Keratinocyte (primary cell): ENCODE measurements around the gene GGACT. TPM values are rescaled to one million over a fixed set of nuclear protein-coding genes. Genes with fewer than 3 reads are reported as not detected.

Experiments
- DNase-seq: peaks from one replicate; pipeline ENCODE4 v3.0.0-alpha.2; 2011; ENCODE audit warnings: low read depth, missing footprints, low spot score
- FAIRE-seq: peaks from 2 replicates; lab custom pipeline; 2011; peaks lifted over from hg19 to GRCh38; lab: Jason Lieb, UNC
- H2AFZ ChIP-seq: 2 replicates; pipeline ENCODE4 v1.6.0; 2012; ENCODE audit warnings: low read length, control low read depth, inconsistent platforms; ENCODE audit not compliant: control insufficient read depth
- H3K27ac ChIP-seq: 2 replicates; pipeline ENCODE4 v1.5.1; 2011; ENCODE audit warnings: low read length; ENCODE audit not compliant: control insufficient read depth, insufficient read depth
- H3K27me3 ChIP-seq: 3 replicates; pipeline ENCODE4 v1.6.0; 2011; ENCODE audit warnings: low read length; ENCODE audit not compliant: control insufficient read depth, insufficient read depth; ENCODE audit errors: extremely low read depth
- H3K36me3 ChIP-seq, 2 experiments: 2 replicates in 1 of 2; 3 replicates in 1 of 2; pipeline ENCODE4 v1.5.1; 2011; ENCODE audit warnings: low read length in 2 of 2, mild to moderate bottlenecking in 1 of 2; ENCODE audit not compliant: control insufficient read depth in 2 of 2, insufficient read depth in 2 of 2; ENCODE audit errors: extremely low read depth in 1 of 2
- H3K4me1 ChIP-seq: 3 replicates; pipeline ENCODE4 v1.5.1; 2011; ENCODE audit warnings: low read length; ENCODE audit not compliant: control insufficient read depth, insufficient read depth; ENCODE audit errors: extremely low read depth
- H3K4me2 ChIP-seq: 3 replicates; pipeline ENCODE4 v1.6.0; 2011; ENCODE audit warnings: low read depth, low read length; ENCODE audit not compliant: control insufficient read depth, insufficient read depth; ENCODE audit errors: extremely low read depth
- H3K4me3 ChIP-seq, 3 experiments: fragments of 200-600 bp in 1 of 3; sonication (generic) in 1 of 3; 2 replicates in 2 of 3; 3 replicates in 1 of 3; pipeline ENCODE4 v1.5.1; 2011 to 2016; ENCODE audit warnings: low read length in 3 of 3, mild to moderate bottlenecking in 3 of 3, control low read depth in 2 of 3, inconsistent platforms in 1 of 3, low read depth in 1 of 3, mixed read lengths in 1 of 3, mixed run types in 1 of 3, moderate library complexity in 1 of 3; ENCODE audit not compliant: control insufficient read depth in 2 of 3, insufficient read depth in 2 of 3; ENCODE audit errors: extremely low read depth in 1 of 3
- H3K79me2 ChIP-seq: 2 replicates; pipeline ENCODE4 v1.6.0; 2012; ENCODE audit warnings: low read length; ENCODE audit not compliant: control insufficient read depth, insufficient read depth
- H3K9ac ChIP-seq: 3 replicates; pipeline ENCODE4 v1.6.0; 2011; ENCODE audit warnings: low read length; ENCODE audit not compliant: control insufficient read depth, insufficient read depth; ENCODE audit errors: extremely low read depth
- H3K9me1 ChIP-seq: 3 replicates; pipeline ENCODE4 v1.6.0; 2011; ENCODE audit warnings: low read length; ENCODE audit not compliant: control insufficient read depth, insufficient read depth; ENCODE audit errors: extremely low read depth
- H3K9me3 ChIP-seq: 2 replicates; pipeline ENCODE4 v1.5.1; 2012; ENCODE audit warnings: low read depth, low read length; ENCODE audit not compliant: control insufficient read depth
- H4K20me1 ChIP-seq: 3 replicates; pipeline ENCODE4 v1.6.0; 2011; ENCODE audit warnings: low read length; ENCODE audit not compliant: control insufficient read depth, insufficient read depth; ENCODE audit errors: extremely low read depth
- EZH2 ChIP-seq: IDR thresholded peaks from one replicate; pipeline ENCODE4 v1.6.1; 2012; ENCODE audit warnings: inconsistent platforms, mild to moderate bottlenecking, low read length, moderate library complexity
- dilution Hi-C: fragments of 300-500 bp; cut with MboI; formaldehyde crosslinking; loops from one replicate; pipeline ENCODE4 v1.7.0; 2020; ENCODE audit warnings: low sequenced_read_pairs; ENCODE audit not compliant: extremely low pct_ligation_motif_present
- polyA plus RNA-seq, 5 experiments: library from polyadenylated mRNA; depleted of rRNA in 3 of 5; stranded (reverse) in 3 of 5; stranded (forward) in 1 of 5; unstranded in 1 of 5; fragments of >200 nt; gene quantifications; 1 replicate in 1 of 5; 2 replicates in 3 of 5; 3 replicates in 1 of 5; pipeline versions ENCODE4 v1.2.1 to v1.2.3, GENCODE V29; 2011 to 2012; ENCODE audit warnings: missing spikeins in 2 of 5, low read depth in 1 of 5, low replicate concordance in 1 of 5
- TF ChIP-seq, protein P1 (sequence below), 3 experiments: IDR thresholded peaks in 1 of 3; conservative IDR thresholded peaks in 1 of 3; optimal IDR thresholded peaks in 1 of 3; 2 replicates in 2 of 3; 3 replicates in 1 of 3; pipeline versions ENCODE3 to v1.5.1; 2011; ENCODE audit warnings: low read length in 3 of 3, mild to moderate bottlenecking in 3 of 3, moderate library complexity in 2 of 3, control low read depth in 1 of 3, inconsistent platforms in 1 of 3; ENCODE audit not compliant: insufficient read depth in 2 of 3; ENCODE audit errors: extremely low read depth in 1 of 3

GGACT gene
- polyA plus RNA-seq, 1 donor (not counting 4 experiments of a cell fraction or from before 2014, with no cell fraction given): 8.2 TPM

DNA sequence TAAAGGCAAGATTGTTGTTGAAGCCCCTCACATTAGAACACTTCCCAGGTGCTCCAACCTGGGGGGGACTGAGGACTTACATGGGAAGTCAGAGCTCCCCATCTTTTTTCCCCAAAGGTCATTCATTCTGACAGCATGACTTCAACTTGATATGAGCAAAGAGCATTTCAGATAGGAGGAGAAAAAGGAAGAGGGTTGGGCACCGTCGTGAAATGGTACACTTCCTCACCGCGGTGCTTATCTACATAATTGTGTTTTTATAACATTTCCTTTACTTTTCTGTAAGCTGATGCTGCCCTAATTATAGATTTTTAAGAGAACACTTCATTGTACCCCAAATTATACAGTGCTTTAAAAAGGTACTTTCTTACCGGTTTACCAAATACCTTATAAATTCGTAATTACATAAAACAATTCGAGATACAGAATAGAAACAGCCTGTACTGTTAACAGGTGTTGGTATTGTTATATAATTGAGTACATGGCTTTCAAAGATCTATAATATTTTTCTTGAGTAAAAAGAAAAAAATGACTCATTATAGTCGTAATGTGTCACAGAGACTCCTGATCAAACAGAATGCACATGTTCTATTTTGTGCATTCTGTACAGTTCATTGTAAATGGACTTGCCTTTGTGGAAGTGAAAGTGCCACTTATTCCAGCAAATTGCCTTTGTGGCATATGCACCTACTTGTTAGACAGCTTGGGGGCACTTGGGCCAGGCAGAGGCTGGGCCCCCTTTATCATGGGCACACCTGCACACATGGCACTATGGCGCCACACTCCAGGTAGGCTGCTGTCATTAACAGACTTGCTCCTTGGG, 81.8 kb downstream of the GGACT start:
- Histone ChIP-seq H4K20me1 (no peaks in the 10 kb centered on the region), H3K79me2 (no peaks in the 10 kb centered on the region), H3K27me3 (no peaks in the 10 kb centered on the region), H3K4me3 (no peak overlapping the region), H3K9ac (no peak overlapping the region), H3K27ac (no peak overlapping the region), H3K36me3 (no peaks in the 10 kb centered on the region), H2AFZ (no peak overlapping the region), H3K9me1 (no peaks in the 10 kb centered on the region), H3K4me2 (no peak overlapping the region), H3K4me1 (no peaks in the 10 kb centered on the region), H3K9me3 (no peaks in the 10 kb centered on the region)
- TF ChIP-seq EZH2: no peak
- TF ChIP-seq, protein P1, sequence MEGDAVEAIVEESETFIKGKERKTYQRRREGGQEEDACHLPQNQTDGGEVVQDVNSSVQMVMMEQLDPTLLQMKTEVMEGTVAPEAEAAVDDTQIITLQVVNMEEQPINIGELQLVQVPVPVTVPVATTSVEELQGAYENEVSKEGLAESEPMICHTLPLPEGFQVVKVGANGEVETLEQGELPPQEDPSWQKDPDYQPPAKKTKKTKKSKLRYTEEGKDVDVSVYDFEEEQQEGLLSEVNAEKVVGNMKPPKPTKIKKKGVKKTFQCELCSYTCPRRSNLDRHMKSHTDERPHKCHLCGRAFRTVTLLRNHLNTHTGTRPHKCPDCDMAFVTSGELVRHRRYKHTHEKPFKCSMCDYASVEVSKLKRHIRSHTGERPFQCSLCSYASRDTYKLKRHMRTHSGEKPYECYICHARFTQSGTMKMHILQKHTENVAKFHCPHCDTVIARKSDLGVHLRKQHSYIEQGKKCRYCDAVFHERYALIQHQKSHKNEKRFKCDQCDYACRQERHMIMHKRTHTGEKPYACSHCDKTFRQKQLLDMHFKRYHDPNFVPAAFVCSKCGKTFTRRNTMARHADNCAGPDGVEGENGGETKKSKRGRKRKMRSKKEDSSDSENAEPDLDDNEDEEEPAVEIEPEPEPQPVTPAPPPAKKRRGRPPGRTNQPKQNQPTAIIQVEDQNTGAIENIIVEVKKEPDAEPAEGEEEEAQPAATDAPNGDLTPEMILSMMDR (optimal IDR thresholded peaks at IDR 0.05 in 1 of 3, IDR thresholded peaks at IDR 0.05 in 1 of 3, conservative IDR thresholded peaks at IDR 0.05 in 1 of 3; ENCODE audit: extremely low read depth in 1 of 3, insufficient read depth in 2 of 3, low read length in 3 of 3): no peak
- DNase-seq: no peak
- FAIRE-seq: no peak
- dilution Hi-C loops: no loop called here

- DNase-seq (no peak), FAIRE-seq (no peak)
- Histone ChIP-seq H4K20me1 (no peaks in the 10 kb centered on the region), H3K4me1 (no peaks in the 10 kb centered on the region), H2AFZ (no peak overlapping the region), H3K27ac (no peak overlapping the region), H3K36me3 (no peaks in the 10 kb centered on the region), H3K79me2 (no peaks in the 10 kb centered on the region), H3K9me1 (no peaks in the 10 kb centered on the region), H3K27me3 (no peaks in the 10 kb centered on the region), H3K9ac (no peak overlapping the region), H3K4me2 (no peak overlapping the region), H3K9me3 (no peaks in the 10 kb centered on the region), H3K4me3 (no peak overlapping the region)
- no peak for TF ChIP-seq EZH2
- TF ChIP-seq, protein P1 (optimal IDR thresholded peaks at IDR 0.05 in 1 of 3, IDR thresholded peaks at IDR 0.05 in 1 of 3, conservative IDR thresholded peaks at IDR 0.05 in 1 of 3; ENCODE audit: extremely low read depth in 1 of 3, insufficient read depth in 2 of 3, low read length in 3 of 3): no peak
- dilution Hi-C loops: no loop called here
These were observed 82.4 kb downstream of the GGACT start for GRCh38 chr13:100506154-100506553.
